Loucy (cell line): ENCODE results near the gene DISP1.

Source experiments
- H2AFZ ChIP-seq: fragments of 200-600 bp; sonication (generic); 2 replicates; pipeline ENCODE4 v1.6.0; 2016; ENCODE audit warnings: antibody characterized with exemption, mild to moderate bottlenecking, low read length, moderate library complexity
- H3F3A ChIP-seq: fragments of 200-600 bp; 2 replicates; pipeline ENCODE4 v1.6.0; 2016; ENCODE audit warnings: antibody characterized with exemption, low read depth, mild to moderate bottlenecking
- H3K27me3 ChIP-seq: fragments of 200-600 bp; sonication (generic); 2 replicates; pipeline ENCODE4 v1.6.1; 2014; ENCODE audit warnings: low read length, mild to moderate bottlenecking; ENCODE audit not compliant: insufficient read depth, poor library complexity, severe bottlenecking
- H3K36me3 ChIP-seq: fragments of 200-600 bp; sonication (generic); 2 replicates; pipeline ENCODE4 v1.6.1; 2016; ENCODE audit warnings: low read length; ENCODE audit not compliant: insufficient read depth
- H3K4me1 ChIP-seq: fragments of 200-600 bp; sonication (generic); 2 replicates; pipeline ENCODE4 v1.5.1; 2014; ENCODE audit warnings: low read length, mild to moderate bottlenecking; ENCODE audit not compliant: insufficient read depth, poor library complexity, severe bottlenecking
- H3K4me2 ChIP-seq: fragments of 200-600 bp; sonication (generic); 2 replicates; pipeline ENCODE4 v1.6.0; 2014; ENCODE audit warnings: antibody characterized with exemption, low read length, low read depth, mild to moderate bottlenecking; ENCODE audit not compliant: poor library complexity, severe bottlenecking
- H3K4me3 ChIP-seq: fragments of 200-600 bp; sonication (generic); 2 replicates; pipeline ENCODE4 v1.5.1; 2014; ENCODE audit warnings: low read length, mild to moderate bottlenecking, mixed read lengths; ENCODE audit not compliant: poor library complexity, severe bottlenecking
- H3K79me2 ChIP-seq: fragments of 200-600 bp; sonication (generic); 2 replicates; pipeline ENCODE4 v1.6.1; 2014; ENCODE audit warnings: low read length; ENCODE audit not compliant: insufficient read depth
- H3K9ac ChIP-seq: fragments of 200-600 bp; sonication (generic); 2 replicates; pipeline ENCODE4 v1.6.0; 2014; ENCODE audit warnings: mild to moderate bottlenecking, low read depth, low read length, moderate library complexity; ENCODE audit not compliant: poor library complexity, severe bottlenecking
- H3K9me2 ChIP-seq: fragments of 200-600 bp; sonication (generic); replicated peaks from 2 replicates; pipeline ENCODE4 v1.6.1; 2016; ENCODE audit warnings: low read depth, low read length, mixed read lengths
- H3K9me3 ChIP-seq: fragments of 200-600 bp; sonication (generic); 2 replicates; pipeline ENCODE4 v1.6.1; 2014; ENCODE audit warnings: mild to moderate bottlenecking, antibody characterized with exemption, low read length, low read depth; ENCODE audit not compliant: insufficient read depth
- H4K20me1 ChIP-seq: fragments of 200-600 bp; sonication (generic); 2 replicates; pipeline ENCODE4 v1.6.0; 2014; ENCODE audit warnings: antibody characterized with exemption, low read length, mild to moderate bottlenecking; ENCODE audit not compliant: insufficient read depth, poor library complexity, severe bottlenecking
- CTCF ChIP-seq: fragments of 200-600 bp; sonication (generic); conservative IDR thresholded peaks from 2 replicates; pipeline ENCODE4 v1.5.1; 2014; ENCODE audit warnings: mild to moderate bottlenecking, antibody characterized with exemption, low read length
- EZH2phosphoT487 ChIP-seq: fragments of 200-600 bp; IDR thresholded peaks from 2 replicates; pipeline ENCODE4 v1.6.1; 2018; ENCODE audit warnings: antibody characterized with exemption, mild to moderate bottlenecking, moderate library complexity, borderline replicate concordance

The DISP1 gene

GRCh38 chr1:222814536-222815439, at the start of gene DISP1:
Gene DISP1 (plus strand): TSS chr1:222815039. CDS start chr1:222942824, 127,785 bp downstream.
- H3K36me3 ChIP-seq: no peaks in the 10 kb centered on the region
- no peaks in the 10 kb centered on the region for H3K9me3 ChIP-seq
- H3K9ac ChIP-seq: peak within 1 kb of the TSS; percentile 80
- H3K4me2 ChIP-seq: peak within 1 kb of the TSS; percentile 85
- H3F3A ChIP-seq: no peaks in the 10 kb centered on the region
- H4K20me1 ChIP-seq: no peaks in the 10 kb centered on the region
- peaks cover 37% of the 10 kb centered on the region for H3K27me3 ChIP-seq
- peak within 1 kb of the TSS; percentile 91 for H3K4me3 ChIP-seq
- H3K4me1 ChIP-seq: peaks cover 24% of the 10 kb centered on the region
- TF ChIP-seq CTCF: no peak
- H3K9me2 ChIP-seq: no peaks in the 10 kb centered on the region
- peaks cover 34% of the 10 kb centered on the region for H3K79me2 ChIP-seq
- peak within 1 kb of the TSS; percentile 95 for H2AFZ ChIP-seq

GRCh38 chr1:222767152-222767571, 47.7 kb upstream of the DISP1 start:
- H3K9me3 ChIP-seq: peaks cover 13% of the 10 kb centered on the region
- H3K4me3 ChIP-seq: no peak overlapping the region
- H3F3A ChIP-seq: no peaks in the 10 kb centered on the region
- no peaks in the 10 kb centered on the region for H3K36me3 ChIP-seq
- H2AFZ ChIP-seq: no peak overlapping the region
- no peaks in the 10 kb centered on the region for H3K79me2 ChIP-seq
- TF ChIP-seq EZH2phosphoT487: no peak
- no peak for TF ChIP-seq CTCF
- no peaks in the 10 kb centered on the region for H3K9me2 ChIP-seq
- H3K27me3 ChIP-seq: no peaks in the 10 kb centered on the region
- H3K4me1 ChIP-seq: no peaks in the 10 kb centered on the region
- no peak overlapping the region for H3K9ac ChIP-seq
- no peaks in the 10 kb centered on the region for H4K20me1 ChIP-seq
- no peak overlapping the region for H3K4me2 ChIP-seq

- H3K9ac ChIP-seq: no peak overlapping the region
- no peak overlapping the region for H3K4me3 ChIP-seq
- TF ChIP-seq EZH2phosphoT487: no peak
- TF ChIP-seq CTCF: no peak
- no peaks in the 10 kb centered on the region for H4K20me1 ChIP-seq
- H3K79me2 ChIP-seq: no peaks in the 10 kb centered on the region
- H3K9me2 ChIP-seq: no peaks in the 10 kb centered on the region
- no peaks in the 10 kb centered on the region for H3F3A ChIP-seq
- no peaks in the 10 kb centered on the region for H3K27me3 ChIP-seq
- no peak overlapping the region for H3K4me2 ChIP-seq
- H3K36me3 ChIP-seq: no peaks in the 10 kb centered on the region
- H2AFZ ChIP-seq: no peak overlapping the region
- H3K4me1 ChIP-seq: no peaks in the 10 kb centered on the region
- peaks cover 13% of the 10 kb centered on the region for H3K9me3 ChIP-seq
Observed at GRCh38 chr1:222768592-222768991, 46.2 kb upstream of the DISP1 start.
